CD4-positive, alpha-beta T cell treated with Interleukin-17A for 4 hours (primary cell): ENCODE measurements around the gene EPB41L3.
"Not testable (repeated sequence)": the region's sequence is repeated elsewhere in the genome, so short reads cannot be mapped to it uniquely, and the experiment has no call there.

Source experiments
- DNase-seq: peaks from one replicate; pipeline ENCODE4 v3.0.0-alpha.2; 2020; ENCODE audit warnings: mixed read lengths

Gene EPB41L3

DNA sequence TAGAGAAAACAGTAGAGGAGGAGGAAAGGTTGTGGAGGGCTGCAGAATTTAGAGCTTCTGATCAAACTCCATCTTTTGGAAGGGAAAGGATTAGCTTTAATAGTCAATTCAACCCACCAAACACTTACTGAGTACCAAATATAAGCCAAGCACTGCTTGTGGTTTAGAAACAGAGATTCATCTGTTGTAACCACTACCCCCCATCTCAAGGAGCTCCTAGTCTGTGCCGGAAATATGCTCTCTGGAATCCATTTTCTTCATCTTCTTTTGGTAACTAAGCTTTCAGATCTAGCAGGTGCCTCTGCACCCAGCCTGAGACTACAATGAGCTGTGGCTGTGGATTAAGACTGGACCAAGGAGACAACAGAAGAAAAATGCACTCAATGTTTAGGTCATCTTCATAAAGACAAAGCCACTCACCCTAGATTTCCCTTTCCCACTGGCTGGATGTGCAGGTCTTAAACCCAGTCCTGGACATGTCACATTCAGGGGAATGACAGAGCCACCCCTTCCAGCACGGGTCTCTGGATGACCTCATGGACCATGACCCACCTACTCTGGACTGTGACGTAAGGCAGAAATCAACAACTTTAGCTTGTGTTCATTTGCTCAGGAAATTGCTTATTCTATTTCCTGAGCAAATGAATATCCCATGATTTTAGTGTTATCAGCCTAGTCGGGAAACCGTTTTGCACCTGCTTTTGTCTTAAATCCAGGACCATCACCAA lies 52.9 kb downstream of the EPB41L3 start:
- no peak for DNase-seq

DNA sequence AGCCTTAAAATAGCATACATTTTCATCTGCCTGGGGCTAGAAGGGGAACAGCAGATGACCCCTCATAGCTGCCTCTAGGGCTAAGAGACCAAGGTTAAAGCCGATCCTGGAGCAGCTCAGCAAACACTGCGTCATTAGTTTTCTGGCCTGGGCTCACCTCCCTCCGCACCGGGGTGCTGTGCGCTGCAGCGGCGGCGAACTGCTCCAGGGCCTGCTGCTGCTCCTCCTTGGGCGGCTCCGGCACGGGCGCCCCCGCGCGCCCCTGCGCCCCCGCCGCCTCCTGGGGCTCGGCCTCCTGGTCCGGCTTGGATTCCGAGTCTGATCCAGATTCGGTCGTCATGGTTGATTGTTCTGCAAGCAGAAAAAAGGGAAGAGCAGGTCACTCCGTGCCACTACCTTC lies 55.0 kb downstream of the EPB41L3 start:
- DNase-seq: no peak

DNA sequence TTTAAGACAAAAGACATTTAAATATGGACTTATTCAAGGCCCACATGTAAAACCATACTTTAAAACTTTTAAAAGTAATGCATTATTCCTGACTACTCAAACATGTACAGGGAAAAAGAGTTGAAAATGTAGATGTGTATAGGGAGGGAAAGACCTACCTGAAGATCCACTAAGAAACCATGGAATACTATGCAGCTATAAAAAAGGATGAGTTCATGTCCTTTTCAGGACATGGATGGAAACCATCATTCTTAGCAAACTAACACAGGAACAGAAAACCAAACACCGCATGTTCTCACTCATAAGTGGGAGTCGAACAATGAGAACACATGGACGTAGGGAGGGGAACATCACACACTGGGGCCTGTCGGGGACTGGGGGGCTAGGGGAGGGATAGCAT lies 55.8 kb downstream of the EPB41L3 start:
- DNase-seq: not testable (repeated sequence)

DNA sequence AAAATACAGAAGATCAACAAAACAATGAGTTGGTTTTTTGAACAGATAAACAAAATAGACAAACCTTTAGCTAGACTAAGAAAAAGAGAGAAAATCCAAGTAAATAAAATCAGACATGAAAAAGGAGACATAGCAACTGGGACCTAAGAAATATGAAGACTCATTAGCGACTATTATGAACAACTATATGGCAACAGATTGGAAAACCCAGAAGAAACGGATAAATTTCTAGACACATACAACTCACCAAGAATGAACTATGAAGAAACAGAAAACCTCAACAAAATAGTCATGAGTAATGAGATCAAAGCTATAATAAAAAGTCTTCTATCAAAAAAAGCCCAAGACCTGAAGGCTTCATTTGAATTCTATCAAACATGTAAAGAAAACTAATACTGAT lies 59.3 kb downstream of the EPB41L3 start:
- DNase-seq: no peak

DNA sequence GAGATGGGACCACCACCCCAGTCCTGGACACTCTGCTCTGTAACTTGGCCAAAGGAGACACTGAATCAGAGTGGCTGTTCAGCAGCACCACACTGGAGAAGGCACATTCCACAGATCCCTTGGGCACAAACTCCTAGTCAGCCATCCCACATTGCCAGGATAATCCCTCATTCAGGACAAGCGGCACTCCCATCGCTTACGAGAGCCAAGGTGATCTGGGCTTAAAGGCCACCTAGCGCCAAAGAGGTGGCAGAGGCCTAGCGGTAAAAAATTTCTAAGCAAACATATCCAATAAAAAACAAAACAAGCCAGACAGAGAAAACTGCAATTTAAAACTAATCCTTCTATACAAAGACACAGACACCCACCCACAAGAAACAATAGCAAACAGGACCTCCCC lies 62.2 kb downstream of the EPB41L3 start:
- DNase-seq: no peak

DNA sequence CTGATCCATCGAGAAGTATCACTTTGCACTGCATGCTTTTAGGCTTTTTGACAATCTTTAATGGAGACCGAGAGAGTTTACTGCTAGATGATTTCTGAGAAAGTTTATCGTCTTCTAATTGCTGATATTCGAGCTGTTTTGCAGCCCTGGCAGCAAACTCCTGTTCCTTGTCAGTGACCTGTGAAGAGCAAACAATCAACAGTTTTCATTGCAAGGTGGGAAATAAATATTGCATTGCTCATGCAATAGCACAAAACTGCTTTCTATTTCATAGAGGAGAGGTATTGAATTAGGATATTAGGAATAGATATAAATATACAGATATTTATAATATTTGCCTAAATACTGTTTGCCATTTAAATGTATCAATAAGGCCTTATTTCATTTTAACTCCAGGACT lies 65.5 kb downstream of the EPB41L3 start:
- DNase-seq: no peak

DNA sequence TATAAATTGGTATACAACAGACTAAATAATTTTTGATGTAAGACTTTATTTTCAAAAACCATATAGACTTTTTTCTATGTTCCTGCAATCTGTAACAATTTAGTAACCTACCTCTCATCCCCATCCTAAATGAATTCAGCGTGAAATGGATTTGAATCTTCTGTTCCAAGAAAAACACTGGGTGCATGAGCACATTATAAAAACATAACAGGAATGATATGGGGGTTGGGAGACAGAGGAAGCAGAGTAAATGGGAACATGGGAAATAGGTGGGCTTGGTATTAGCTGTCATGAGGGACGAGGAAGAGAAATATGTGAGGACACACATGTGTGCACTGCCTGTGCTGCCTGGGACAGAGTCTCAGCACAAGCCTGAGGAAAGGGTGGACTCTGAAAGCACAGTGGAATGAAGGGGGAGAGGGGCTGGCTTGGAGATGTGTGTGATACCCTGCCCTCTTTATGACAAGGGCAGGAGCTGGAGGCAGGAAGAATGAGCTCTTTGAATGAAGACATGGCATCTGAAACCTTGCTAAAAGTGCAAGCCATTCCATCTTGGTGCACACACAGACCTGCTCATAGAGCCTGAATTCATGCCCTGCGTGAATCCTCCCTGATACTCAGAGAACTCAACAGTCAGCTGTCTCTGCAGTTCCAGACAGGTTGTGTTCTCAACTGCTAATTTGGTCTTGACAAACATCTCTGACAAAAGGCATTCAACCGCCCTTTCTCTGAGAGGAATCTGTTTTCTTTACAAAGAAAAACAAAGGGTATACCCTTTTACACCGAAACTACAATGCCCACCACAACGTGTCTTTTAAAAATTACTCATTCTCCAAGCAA lies 66.6 kb downstream of the EPB41L3 start:
- no peak for DNase-seq

DNA sequence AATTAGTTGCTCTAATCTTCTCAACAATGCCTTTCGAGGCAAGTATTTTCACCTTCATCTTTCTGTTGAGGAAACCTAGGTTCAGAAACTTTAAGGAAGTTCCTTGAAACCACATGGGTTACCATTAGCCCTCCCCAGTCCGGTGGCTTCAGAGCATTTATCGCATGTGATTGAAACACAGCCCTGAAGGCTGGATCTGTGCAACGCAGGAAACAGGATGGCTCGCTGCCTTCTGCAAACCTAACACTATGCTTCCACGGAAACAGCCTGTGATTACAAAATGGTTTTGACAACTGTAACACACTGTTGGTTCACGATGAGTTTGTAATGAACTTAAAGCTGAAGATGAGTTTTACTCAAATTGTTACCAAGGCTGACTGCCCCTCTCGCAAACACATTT lies 68.5 kb downstream of the EPB41L3 start:
- DNase-seq: no peak

DNA sequence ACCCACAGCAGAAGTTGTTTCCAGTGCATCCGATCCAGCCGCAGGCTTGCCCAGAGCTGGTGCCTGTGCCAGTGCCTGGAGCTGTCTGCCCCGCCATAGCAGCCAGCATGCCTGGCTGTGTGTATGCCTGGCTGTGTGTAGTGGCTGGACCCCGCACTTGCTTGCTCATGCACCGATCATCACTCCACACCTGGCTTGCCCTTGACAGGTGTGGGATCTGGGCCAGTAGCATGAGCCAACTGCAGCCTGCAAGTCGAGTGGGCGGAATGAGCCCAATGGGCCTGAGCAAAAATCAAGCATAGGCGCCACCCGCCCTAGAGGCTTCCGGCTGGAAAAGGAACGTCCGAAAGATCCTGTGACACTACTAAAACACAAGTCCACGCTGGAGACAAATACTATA lies 74.5 kb downstream of the EPB41L3 start:
- no peak for DNase-seq

DNA sequence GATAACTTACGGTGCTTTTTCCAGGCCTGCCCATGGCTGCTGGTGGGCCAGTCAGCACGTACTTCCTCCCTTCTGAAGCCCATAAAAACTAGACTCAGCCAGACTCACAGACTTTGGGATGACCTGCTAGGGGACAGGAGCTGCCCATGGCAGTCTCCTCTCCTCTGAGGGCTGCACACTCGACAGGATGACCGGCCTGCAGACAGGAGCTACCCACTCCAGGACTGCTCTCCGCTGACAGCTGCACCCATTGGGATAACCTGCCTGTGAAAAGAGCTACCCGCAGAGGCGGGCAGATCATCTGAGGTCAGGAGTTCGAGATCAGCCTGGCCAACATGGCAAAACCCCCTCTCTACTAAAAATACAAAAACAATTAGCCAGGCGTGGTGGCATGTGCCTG lies 75.4 kb downstream of the EPB41L3 start:
- DNase-seq: no peak

DNA sequence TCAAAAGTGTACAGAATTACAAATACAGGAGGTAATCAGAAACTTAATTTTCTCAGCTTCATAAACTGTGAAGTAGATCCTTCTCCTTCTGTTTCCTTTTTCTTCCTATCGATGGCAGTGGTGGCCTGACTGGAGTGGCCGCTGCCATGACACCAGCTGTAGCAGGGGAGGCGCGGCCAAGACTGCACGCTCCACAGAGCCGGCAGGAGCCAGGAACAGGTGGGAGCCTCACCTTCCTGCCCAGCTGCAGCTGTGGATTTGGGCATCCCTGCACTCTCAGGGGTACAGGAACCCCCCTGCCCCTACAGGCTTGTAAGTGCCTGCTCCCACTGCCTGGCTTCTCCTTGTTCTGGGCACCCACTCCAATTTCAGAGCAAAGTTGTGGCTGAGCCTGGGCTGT lies 76.1 kb downstream of the EPB41L3 start:
- DNase-seq: no peak

DNA sequence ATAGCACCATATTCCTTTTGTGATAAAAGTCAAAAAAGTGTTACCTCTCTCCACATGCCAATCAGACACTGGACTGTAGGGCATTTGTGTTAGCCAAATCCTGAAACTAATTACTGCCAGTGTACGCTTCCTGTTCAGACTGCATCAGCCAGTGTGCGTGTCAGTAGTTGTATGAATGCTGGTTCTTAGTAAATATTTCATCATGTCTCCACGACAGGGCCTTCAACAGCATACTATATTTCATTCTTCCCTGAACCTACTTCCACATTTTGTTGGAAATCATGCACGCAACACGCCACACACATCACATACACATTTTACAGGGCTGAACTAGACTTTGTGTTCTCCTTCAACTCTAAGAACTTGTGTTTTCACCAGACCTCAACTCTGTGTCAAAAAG lies 77.5 kb downstream of the EPB41L3 start:
- no peak for DNase-seq

DNA sequence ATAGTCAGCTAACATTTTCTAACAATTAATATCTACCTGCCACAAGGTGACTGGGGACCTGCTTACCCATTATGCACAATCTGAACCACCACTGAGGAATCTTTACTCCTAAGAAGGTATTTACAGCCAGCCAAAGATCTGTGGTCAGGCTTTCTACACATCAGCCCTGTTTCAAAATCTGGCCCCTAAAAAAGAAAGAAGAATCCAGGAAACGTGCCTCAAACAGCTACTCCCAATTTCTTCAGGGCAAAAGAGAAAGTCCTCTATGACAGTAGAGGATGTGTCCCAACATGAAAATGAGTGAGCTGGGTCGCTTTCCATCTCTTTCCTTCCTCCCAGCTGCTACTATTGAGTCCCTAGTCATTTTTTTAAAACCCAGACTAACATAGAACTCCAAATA lies 79.5 kb downstream of the EPB41L3 start:
- no peak for DNase-seq

DNA sequence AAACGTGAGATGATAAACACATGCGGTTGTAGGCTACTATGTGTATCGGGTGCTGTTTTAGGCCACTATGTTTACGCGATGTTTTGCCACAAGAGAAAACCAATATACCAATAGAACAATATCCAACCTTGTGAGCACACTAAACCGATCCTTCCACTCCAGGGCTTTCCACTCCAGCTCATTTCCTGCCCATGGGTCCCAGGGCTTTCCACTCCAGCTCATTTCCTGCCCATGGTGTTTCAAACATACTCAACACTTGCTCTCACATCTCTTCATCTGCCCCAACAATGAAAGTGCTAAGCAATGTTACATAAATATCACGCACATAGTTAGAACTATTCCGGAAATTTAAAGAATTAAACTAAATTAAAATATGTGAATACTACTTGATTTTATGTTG lies 80.0 kb downstream of the EPB41L3 start:
- DNase-seq: no peak

DNA sequence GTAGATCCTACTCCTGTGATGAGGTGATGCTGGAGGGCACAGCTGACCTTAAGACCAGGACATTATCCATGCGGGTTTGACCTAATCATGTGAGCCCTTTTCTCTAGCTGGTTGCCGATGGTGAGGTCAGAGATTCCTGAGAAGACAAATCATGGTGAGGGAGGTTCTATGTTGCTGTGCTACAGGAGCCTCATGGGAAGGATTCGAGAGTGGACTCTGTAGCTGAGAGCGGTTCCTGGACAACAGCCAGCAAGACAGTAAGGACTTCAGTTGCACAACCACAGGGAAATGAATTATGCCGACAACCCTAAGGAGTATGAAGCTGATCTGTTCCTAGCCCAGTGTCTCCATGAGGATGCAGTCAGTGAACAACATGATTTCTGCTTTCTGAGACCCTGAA lies 80.4 kb downstream of the EPB41L3 start:
- no peak for DNase-seq

DNA sequence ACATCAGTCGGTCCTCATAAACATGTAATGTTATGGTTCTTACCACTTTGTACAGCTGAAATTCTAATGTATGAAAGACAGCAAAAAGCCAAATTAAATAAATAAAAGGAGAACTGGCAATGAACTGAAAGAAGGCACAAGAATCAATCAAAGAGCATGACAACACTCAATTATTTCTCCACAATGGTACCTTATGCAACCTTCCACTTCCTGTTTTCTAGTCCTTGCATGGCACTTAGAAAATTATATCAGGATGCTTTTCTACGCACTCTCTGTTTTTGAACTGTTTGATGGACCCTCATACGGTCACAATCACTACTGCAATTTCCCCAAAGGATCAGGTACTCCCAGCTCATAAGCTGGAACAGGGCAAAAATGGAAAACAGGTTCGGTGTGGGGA lies 81.6 kb downstream of the EPB41L3 start:
- DNase-seq: no peak

DNA sequence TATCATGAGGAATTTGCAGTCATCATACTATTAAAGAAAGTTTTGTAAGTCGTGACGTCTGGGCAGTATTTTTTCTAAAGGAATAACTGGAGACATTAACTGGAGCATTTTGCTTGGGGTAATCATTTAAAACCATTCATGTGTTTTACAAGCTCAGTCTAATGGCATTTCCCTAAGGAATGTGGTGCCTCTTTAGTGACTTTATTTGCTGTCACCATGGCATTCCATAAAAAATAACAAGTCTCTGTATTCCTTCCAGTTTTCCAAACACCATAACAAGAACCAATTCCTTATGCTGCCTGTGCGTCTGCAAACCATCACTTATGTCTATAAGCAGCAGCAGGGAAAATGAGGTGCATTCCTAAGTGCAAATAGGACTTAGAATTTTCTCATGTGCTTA lies 82.8 kb downstream of the EPB41L3 start:
- DNase-seq: no peak

DNA sequence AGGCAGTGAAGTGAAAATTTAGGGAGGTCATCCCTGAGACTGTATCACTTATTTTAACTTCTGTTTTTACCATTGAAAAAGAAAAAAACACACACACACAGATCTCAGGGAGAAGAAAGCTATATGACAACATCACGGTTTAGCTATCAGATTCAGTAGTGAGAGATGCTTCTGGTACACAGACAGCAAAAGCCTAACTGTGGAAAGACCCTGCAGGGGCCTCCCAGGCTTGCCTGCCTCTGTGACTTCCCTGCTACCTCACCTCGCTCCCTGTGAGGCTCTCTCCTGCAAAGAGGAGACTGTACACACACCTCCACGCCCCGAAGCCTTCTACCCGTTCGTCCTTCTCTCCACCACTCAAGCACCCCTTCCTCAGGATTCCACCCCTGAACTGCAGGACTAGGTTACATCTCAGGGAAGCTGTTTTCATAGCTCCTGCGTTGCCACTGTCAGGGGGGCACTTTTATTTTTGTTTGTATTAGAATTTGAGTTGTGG lies 86.3 kb downstream of the EPB41L3 start:
- peak; percentile 16 for DNase-seq

DNA sequence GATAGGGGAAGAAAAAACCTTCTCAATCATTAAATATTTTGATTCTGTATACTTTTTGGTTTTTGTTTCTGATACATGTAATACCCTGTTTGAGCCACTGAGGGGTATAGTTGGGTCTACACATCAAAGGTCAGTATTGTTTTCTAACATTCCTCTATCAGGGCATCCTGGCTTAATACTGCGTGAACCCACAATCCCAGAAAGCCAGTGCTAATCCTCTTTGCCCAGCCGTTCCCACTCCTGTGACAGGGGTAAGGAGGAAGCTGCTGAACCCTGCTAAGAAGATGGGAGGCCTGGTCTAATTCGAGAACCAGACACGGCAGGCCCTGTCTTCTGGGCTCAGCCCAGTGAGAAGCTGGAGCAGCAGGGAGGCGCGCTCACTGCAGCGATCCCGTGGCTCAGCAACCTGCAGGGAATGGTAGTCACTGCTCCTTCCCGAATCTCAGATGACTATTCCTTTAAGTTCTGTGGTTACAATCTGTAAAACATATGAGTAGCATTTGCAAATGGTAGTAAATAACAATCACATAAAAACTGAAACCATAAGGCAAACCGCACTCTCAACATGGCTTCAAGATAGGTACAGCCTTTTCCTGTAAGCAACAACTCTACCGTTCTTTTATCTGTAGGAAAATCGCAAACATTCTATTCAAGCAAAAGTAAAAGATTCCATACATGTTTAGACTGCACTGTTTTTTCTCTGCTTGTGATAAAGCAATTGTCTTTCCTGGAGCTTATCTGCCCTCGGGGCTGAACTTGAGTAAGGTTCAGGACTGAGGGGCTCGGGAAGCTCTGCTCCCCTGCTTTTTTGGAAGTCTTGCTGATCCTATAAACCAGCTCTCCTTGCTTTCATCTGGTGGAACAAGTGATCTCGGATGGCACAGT lies 87.0 kb downstream of the EPB41L3 start:
- DNase-seq: peak; percentile 27

DNA sequence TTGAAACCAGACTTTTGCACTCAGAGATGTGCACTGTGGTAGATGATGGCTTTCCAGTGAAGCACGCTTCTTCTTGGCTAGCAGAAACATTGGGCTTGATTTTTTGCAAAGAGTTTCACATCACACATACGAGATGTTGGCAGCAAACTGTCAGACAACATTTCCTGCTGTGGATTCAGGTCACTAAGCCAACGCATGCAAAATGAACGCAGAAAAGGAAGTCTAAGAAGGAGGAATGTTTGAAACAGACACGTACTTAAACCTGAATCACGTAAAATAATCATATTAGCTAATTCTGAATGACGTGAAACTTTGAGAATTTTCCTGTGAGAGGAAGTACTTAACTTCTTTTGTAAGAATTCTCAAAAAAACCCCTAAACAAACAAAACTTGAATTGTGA lies 88.1 kb downstream of the EPB41L3 start:
- no peak for DNase-seq

DNA sequence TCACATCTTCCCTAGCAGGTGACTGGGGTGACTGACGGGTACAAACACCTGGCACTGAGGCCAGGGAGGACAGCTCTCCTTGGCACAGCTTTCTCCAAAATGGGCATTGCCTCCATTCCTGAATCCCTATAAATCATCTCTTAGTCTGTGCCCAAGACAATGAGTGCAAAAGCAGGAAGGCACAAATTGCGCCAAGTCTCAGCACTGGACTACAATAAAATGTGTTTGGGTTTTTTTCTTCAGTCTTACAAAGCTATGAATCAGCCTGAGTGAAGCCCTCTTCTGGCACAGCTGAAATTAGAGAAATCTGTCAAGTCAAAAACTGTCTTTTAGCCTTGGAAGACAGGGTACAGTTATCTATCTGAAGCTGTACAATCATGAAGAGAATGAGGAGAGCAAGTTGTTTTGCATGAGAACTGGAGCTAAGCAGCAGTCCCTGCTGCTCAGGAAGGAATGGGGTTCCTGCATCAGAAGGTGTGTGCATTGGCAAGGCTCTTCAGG lies 90.8 kb downstream of the EPB41L3 start:
- DNase-seq: no peak

DNA sequence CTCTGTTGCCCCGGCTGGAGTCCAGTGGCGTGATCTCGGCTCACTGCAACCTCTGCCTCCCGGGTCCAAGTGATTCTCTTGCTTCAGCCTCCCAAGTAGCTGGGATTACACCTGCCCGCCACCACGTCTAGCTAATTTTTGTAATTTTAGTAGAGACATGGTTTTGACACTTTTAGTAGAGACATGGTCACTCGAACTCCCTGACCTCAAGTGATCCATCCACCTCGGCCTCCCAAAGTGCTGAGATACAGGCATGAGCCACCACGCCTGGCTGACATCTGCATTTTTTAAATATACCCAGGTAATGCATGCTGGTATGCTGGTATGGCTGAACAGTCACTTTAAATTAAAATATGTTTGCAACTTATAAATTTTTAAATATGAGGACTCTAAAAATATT lies 91.9 kb downstream of the EPB41L3 start:
- DNase-seq: no peak

DNA sequence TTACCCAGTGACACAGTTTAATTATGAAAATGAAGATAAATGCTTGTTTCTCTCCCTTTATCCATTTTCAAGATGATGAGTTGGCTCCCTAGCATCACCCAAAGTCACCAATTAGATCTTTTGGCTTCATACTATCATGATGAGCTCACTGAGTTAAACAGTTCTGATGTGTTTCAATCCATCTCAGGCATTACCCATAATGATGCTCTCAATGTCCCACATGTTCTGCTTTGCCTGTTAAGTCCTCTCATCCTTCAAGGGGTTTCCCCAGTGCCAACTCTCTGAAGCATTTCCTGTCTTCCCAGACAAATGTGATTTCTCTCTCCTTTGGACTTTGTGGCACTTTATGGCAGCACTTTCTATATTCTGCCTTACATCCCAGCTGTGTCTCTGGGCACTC lies 92.6 kb downstream of the EPB41L3 start:
- DNase-seq: no peak
